Nephron progenitor cell (in vitro differentiated cells): ENCODE data around the gene TMEM130.

Experiments used
- DNase-seq: peaks from one replicate; pipeline ENCODE4 v3.0.0; 2021
- H3K27ac Mint-ChIP-seq: 2 replicates; pipeline ENCODE4 v1.8.0; 2021; ENCODE audit warnings: mild to moderate bottlenecking, moderate library complexity, mixed read lengths
- H3K27me3 Mint-ChIP-seq: 2 replicates; pipeline ENCODE4 v1.8.0; 2021; ENCODE audit warnings: mild to moderate bottlenecking, low read depth, mixed read lengths; ENCODE audit not compliant: poor library complexity
- H3K36me3 Mint-ChIP-seq: 2 replicates; pipeline ENCODE4 v1.8.0; 2021; ENCODE audit warnings: low read depth, mixed read lengths
- H3K4me1 Mint-ChIP-seq: 2 replicates; pipeline ENCODE4 v1.8.0; 2021; ENCODE audit warnings: mixed read lengths
- H3K4me3 Mint-ChIP-seq: 2 replicates; pipeline ENCODE4 v1.8.0; 2021; ENCODE audit warnings: mild to moderate bottlenecking, moderate library complexity, mixed read lengths
- H3K9me3 Mint-ChIP-seq: 2 replicates; pipeline ENCODE4 v1.8.0; 2021; ENCODE audit warnings: mild to moderate bottlenecking, moderate library complexity, mixed read lengths
- TF ChIP-seq, protein P1 (sequence below): fragments of 200-600 bp; sonication (generic); IDR thresholded peaks from 2 replicates; pipeline ENCODE4 v1.5.0; 2021; ENCODE audit warnings: antibody characterized with exemption

TMEM130 gene

DNA sequence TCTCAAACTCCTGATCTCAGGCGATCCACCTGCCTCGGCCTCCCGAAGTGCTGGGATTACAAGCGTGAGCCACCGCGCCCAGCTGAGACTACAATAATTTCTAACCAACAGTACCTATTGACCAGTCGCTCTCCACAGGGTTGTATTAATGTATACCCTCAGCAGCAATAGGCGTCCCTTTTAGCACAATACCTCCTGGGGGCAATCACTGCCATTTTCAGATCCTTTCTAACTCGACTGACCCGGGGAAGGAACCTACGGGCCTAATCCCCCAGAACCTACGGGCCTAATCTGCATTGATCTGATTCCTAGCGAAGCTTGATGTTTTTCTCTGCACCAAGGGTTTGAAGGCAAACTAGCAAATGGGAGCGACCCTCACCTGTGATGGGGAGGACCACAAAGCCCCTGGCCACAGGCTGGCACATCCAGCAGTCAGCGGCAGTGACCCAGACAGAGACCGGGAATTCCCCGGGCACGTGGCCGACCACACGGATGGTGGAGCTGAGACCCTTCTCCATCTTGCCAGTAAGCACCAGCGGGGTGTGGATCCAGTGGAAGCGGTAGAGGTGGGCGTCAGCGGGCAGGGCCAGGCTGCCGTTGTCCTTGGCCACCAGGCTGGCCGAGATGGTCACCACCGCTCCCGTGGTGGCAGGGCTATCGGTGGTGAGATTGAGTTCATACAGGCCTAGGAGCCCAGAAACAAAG is 6.9 kb downstream of the TMEM130 start:
- H3K9me3 Mint-ChIP-seq, result no peaks in the 10 kb centered on the region
- H3K27me3 Mint-ChIP-seq, result peaks cover 56% of the 10 kb centered on the region
- no peaks in the 10 kb centered on the region for H3K36me3 Mint-ChIP-seq
- no peak overlapping the region for H3K27ac Mint-ChIP-seq
- TF ChIP-seq, protein P1, sequence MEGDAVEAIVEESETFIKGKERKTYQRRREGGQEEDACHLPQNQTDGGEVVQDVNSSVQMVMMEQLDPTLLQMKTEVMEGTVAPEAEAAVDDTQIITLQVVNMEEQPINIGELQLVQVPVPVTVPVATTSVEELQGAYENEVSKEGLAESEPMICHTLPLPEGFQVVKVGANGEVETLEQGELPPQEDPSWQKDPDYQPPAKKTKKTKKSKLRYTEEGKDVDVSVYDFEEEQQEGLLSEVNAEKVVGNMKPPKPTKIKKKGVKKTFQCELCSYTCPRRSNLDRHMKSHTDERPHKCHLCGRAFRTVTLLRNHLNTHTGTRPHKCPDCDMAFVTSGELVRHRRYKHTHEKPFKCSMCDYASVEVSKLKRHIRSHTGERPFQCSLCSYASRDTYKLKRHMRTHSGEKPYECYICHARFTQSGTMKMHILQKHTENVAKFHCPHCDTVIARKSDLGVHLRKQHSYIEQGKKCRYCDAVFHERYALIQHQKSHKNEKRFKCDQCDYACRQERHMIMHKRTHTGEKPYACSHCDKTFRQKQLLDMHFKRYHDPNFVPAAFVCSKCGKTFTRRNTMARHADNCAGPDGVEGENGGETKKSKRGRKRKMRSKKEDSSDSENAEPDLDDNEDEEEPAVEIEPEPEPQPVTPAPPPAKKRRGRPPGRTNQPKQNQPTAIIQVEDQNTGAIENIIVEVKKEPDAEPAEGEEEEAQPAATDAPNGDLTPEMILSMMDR, result no peak
- H3K4me1 Mint-ChIP-seq, result peaks cover 11% of the 10 kb centered on the region
- H3K4me3 Mint-ChIP-seq, result no peak overlapping the region
- no peak for DNase-seq

DNA sequence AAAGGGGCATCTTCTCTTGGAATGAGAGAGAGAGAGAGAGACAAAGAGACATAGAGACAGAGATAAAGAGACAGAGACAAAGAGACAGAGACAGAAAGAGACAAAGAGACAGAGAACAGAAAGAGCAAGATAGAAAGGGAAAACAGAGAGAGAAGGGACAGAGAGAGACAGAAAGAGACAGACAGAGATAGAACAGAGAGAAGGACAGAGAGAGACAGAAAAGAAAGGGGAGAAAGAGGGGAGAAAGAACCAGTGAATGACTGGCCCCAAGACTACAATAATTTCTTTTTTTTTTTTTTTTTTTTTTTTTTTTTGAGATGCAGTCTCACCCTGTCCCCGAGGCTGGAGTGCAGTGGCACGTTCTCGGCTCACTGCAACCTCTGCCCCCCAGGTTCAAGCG is 7.6 kb downstream of the TMEM130 start:
- Mint-ChIP-seq H3K36me3 (no peaks in the 10 kb centered on the region), H3K4me3 (no peak overlapping the region), H3K27me3 (peaks cover 53% of the 10 kb centered on the region), H3K4me1 (peaks cover 7% of the 10 kb centered on the region), H3K9me3 (no peaks in the 10 kb centered on the region), H3K27ac (no peak overlapping the region)
- no peak for DNase-seq
- TF ChIP-seq, protein P1, result no peak

DNA sequence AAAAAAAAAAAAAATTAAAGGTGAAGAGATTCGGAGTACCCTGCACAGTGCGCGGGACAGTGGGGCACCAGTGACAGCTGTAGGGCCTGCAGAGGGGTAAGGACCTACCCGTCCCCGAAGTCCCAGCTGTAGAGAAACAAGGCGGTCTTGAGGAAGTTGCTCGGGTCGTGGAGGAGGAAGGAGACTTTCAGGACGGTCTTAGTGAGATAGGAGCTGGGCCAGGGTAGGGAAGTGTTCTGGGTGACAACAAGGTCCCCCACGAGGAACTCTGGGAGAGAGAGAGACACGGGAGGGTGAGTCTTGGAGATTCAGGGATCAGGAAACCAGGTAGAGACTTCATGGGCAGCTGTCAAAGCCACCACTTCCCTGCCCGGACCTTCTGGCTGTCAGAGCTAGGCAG is 9.7 kb downstream of the TMEM130 start:
- H3K4me1 Mint-ChIP-seq, result peaks cover 5% of the 10 kb centered on the region
- H3K9me3 Mint-ChIP-seq, result no peaks in the 10 kb centered on the region
- peaks cover 43% of the 10 kb centered on the region for H3K27me3 Mint-ChIP-seq
- H3K36me3 Mint-ChIP-seq, result no peaks in the 10 kb centered on the region
- no peak for DNase-seq
- H3K4me3 Mint-ChIP-seq, result no peak overlapping the region
- TF ChIP-seq, protein P1, result no peak
- H3K27ac Mint-ChIP-seq, result no peak overlapping the region

DNA sequence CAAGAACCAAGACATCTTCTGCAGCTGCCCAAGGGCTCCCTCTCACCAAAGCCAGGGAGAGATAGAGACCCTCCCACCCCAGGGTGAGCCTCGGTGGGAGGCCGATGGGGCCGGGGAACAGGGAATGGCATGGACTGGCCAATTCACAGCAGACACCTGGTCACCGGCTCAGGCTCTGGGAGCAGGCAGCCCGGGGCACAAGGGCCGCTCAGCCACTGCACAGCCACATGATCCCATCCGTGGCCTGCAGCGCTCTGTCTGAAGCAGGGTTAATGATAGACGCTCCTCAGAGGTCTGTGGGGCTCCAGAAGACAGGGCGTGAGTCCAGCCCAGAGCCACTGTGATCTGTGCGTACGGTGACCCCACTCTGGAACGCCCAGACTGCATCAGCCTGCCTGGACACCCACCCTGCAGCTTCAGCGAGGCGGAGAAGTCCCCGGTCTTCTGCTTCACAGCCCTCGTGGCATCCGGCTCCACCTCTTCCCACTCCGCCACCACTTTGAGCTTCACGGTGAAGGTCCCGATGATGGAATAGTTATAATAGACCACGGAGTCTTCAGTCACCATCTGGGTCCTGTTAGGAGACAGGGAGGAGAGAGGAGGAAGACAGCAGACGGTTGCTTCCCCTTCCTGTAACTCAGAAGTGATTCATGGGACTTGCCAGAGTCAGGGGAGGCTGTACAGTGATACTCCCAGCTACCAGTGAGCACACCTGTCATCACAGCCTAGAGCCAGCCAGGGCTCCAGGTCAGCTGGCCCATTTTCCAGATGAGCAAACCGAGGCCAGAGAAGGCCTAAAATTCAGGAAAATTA is 14.0 kb downstream of the TMEM130 start:
- no peak for DNase-seq
- H3K27ac Mint-ChIP-seq, result no peak overlapping the region
- H3K36me3 Mint-ChIP-seq, result no peaks in the 10 kb centered on the region
- no peaks in the 10 kb centered on the region for H3K9me3 Mint-ChIP-seq
- H3K4me3 Mint-ChIP-seq, result no peak overlapping the region
- TF ChIP-seq, protein P1, result no peak
- H3K27me3 Mint-ChIP-seq, result peaks cover 22% of the 10 kb centered on the region
- H3K4me1 Mint-ChIP-seq, result peaks cover 21% of the 10 kb centered on the region

DNA sequence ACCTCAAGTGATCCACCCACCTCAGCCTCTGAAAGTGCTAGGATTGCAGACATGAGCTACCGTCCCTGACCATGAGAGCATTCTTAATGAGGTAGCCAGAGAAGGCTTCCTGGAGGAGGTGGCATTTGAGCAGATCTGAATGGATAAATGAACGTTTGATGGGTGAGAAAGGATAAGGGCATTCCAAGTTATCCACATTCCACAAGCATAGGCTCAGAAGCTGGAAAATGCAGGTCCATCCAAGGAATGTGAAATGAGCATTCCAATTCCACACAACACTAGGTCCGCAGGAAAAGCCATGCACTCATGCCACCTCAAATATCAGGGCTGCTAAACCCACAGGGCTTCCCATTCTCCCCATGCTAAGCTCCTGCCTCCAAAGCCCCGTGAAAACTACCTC is 17.0 kb downstream of the TMEM130 start:
- Mint-ChIP-seq H3K4me3 (no peak overlapping the region), H3K36me3 (no peaks in the 10 kb centered on the region), H3K4me1 (peaks cover 24% of the 10 kb centered on the region), H3K27me3 (peaks cover 6% of the 10 kb centered on the region), H3K27ac (no peak overlapping the region), H3K9me3 (no peaks in the 10 kb centered on the region)
- no peak for DNase-seq
- TF ChIP-seq, protein P1, result no peak
